Caco-2 (cell line): Measurements from ENCODE around the gene IMP3. TPM values are rescaled to one million over a fixed set of nuclear protein-coding genes. Genes with fewer than 3 reads are reported as not detected.
"Not testable (repeated sequence)": the region's sequence is repeated elsewhere in the genome, so short reads cannot be mapped to it uniquely, and the experiment has no call there.

Experiments used
- BruUV-seq: library from RNA; stranded (reverse); fragments of 400-500 nt; replicated peaks from 2 replicates; lab custom pipeline; 2021; lab: Mats Ljungman, UMichigan
- CTCF ChIA-PET: fragments of 300-600 bp; sonication (Branson Sonifier 250); formaldehyde crosslinking; loops from one replicate; lab custom pipeline; 2022; ENCODE audit warnings: antibody characterized with exemption; lab: Charles Lee
- POLR2A ChIA-PET: fragments of 300-600 bp; sonication (Branson Sonifier 250); formaldehyde crosslinking; loops from one replicate; lab custom pipeline; 2022; ENCODE audit warnings: antibody characterized with exemption; lab: Charles Lee
- DNase-seq, 2 experiments: peaks; one replicate each; pipeline versions ENCODE4 v3.0.0 to v3.0.0-alpha.2; 2020 to 2022
- H3K27me3 ChIP-seq: replicated peaks from 2 replicates; pipeline ENCODE4 v1.6.0; 2011; ENCODE audit warnings: low read length; ENCODE audit not compliant: control insufficient read depth, insufficient read depth
- H3K36me3 ChIP-seq: 2 replicates; pipeline ENCODE4 v1.5.1; 2011; ENCODE audit warnings: low read length; ENCODE audit not compliant: control insufficient read depth, insufficient read depth
- H3K4me1 ChIP-seq: fragments of 250-450 bp; sonication (Bioruptor Pico); 2 replicates; pipeline ENCODE4 v1.5.1; 2020; ENCODE audit warnings: mild to moderate bottlenecking
- H3K4me3 ChIP-seq: 2 replicates; pipeline ENCODE4 v1.5.1; 2011; ENCODE audit warnings: low read depth, mild to moderate bottlenecking, control low read depth, low read length
- H3K9me3 ChIP-seq: fragments of 250-450 bp; sonication (Bioruptor Pico); 2 replicates; pipeline ENCODE4 v1.5.1; 2020; ENCODE audit warnings: mild to moderate bottlenecking, moderate library complexity
- H3K27ac Mint-ChIP-seq: one replicate; pipeline ENCODE4 v1.8.0; 2022; ENCODE audit warnings: mixed read lengths; ENCODE audit not compliant: unreplicated experiment
- H3K27me3 Mint-ChIP-seq: one replicate; pipeline ENCODE4 v1.8.0; 2022; ENCODE audit warnings: mixed read lengths; ENCODE audit not compliant: insufficient read depth, unreplicated experiment
- H3K36me3 Mint-ChIP-seq: one replicate; pipeline ENCODE4 v1.8.0; 2022; ENCODE audit warnings: mild to moderate bottlenecking, mixed read lengths; ENCODE audit not compliant: insufficient read depth, unreplicated experiment
- H3K4me1 Mint-ChIP-seq: one replicate; pipeline ENCODE4 v1.8.0; 2022; ENCODE audit warnings: low read depth, mixed read lengths; ENCODE audit not compliant: unreplicated experiment
- H3K4me3 Mint-ChIP-seq: one replicate; pipeline ENCODE4 v1.8.0; 2022; ENCODE audit warnings: mild to moderate bottlenecking, moderate library complexity, mixed read lengths; ENCODE audit not compliant: unreplicated experiment
- H3K9me3 Mint-ChIP-seq: one replicate; pipeline ENCODE4 v1.8.0; 2022; ENCODE audit warnings: mixed read lengths; ENCODE audit not compliant: unreplicated experiment
- CTCF ChIP-seq, 2 experiments: fragments of 200-600 bp in 1 of 2; IDR thresholded peaks; 1 replicate in 1 of 2; 2 replicates in 1 of 2; pipeline versions ENCODE4 v1.5.1 to v1.8.0; 2011 to 2022; ENCODE audit warnings: antibody characterized with exemption in 1 of 2, control low read depth in 1 of 2, inconsistent platforms in 1 of 2, low read depth in 1 of 2, low read length in 1 of 2, mild to moderate bottlenecking in 1 of 2, moderate library complexity in 1 of 2; ENCODE audit not compliant: insufficient read depth in 1 of 2, severe bottlenecking in 1 of 2, unreplicated experiment in 1 of 2
- intact Hi-C: fragments of 100-400 bp; cut with micrococcal nuclease; formaldehyde crosslinking; loops from one replicate; pipeline ENCODE4 v1.10.0; 2022; ENCODE audit not compliant: unreplicated experiment
- total RNA-seq: library from RNA; stranded (reverse); gene quantifications from 2 replicates; pipeline ENCODE4 v1.2.3, GENCODE V29; 2022

The IMP3 gene
- total RNA-seq, 1 experiment from 2014 or later: 60.4 TPM

- no peak overlapping the region for H3K27ac Mint-ChIP-seq
- CTCF ChIA-PET: no interaction called here
- BruUV-seq: no TSS peak
- no peak for TF ChIP-seq CTCF (IDR thresholded peaks at IDR 0.05; ENCODE audit: insufficient read depth in 1 of 2, low read depth in 1 of 2, low read length in 1 of 2, severe bottlenecking in 1 of 2, unreplicated experiment in 1 of 2)
- no peaks in the 10 kb centered on the region for H3K9me3 Mint-ChIP-seq
- peaks cover 16% of the 10 kb centered on the region for H3K4me1 Mint-ChIP-seq
- POLR2A ChIA-PET: no interaction called here
- peaks cover 6% of the 10 kb centered on the region for H3K36me3 Mint-ChIP-seq
- Histone ChIP-seq H3K4me1 (0 out of 2 replicates have a peak, but pooled peaks cover 6% of the 10 kb centered on the region), H3K36me3 (no peaks in the 10 kb centered on the region), H3K27me3 (no peaks in the 10 kb centered on the region), H3K9me3 (no peaks in the 10 kb centered on the region), H3K4me3 (no peak overlapping the region)
- no peak overlapping the region for H3K4me3 Mint-ChIP-seq
- no peak for DNase-seq
- H3K27me3 Mint-ChIP-seq: no peaks in the 10 kb centered on the region
- intact Hi-C loops: loop anchor here (1.0 to 2.0 kb wide), 4 partner anchors 35 to 173 kb away; partner anchors contain the start of genes PTPN9 and SNX33
These were observed 42.4 kb upstream of the IMP3 start for GRCh38 chr15:75682181-75683135.

- no peaks in the 10 kb centered on the region for H3K27me3 Mint-ChIP-seq
- no peaks in the 10 kb centered on the region for H3K9me3 Mint-ChIP-seq
- intact Hi-C loops: no loop called here
- peaks cover 6% of the 10 kb centered on the region for H3K36me3 Mint-ChIP-seq
- ChIA-PET CTCF (interaction anchor here (0.7 to 1.1 kb wide), 3 partner anchors 14 to 96 kb away, joined by 3 to 5 read pairs (median 3); no protein-coding TSS in a partner anchor), POLR2A (no interaction called here)
- no peak overlapping the region for H3K4me3 ChIP-seq
- H3K9me3 ChIP-seq: no peaks in the 10 kb centered on the region
- H3K4me3 Mint-ChIP-seq: no peak overlapping the region
- peak overlapping the region; percentile 31 for H3K27ac Mint-ChIP-seq
- peaks cover 16% of the 10 kb centered on the region for H3K4me1 Mint-ChIP-seq
- no peak for DNase-seq
- no peaks in the 10 kb centered on the region for H3K27me3 ChIP-seq
- no peak for TF ChIP-seq CTCF (IDR thresholded peaks at IDR 0.05; ENCODE audit: insufficient read depth in 1 of 2, low read depth in 1 of 2, low read length in 1 of 2, severe bottlenecking in 1 of 2, unreplicated experiment in 1 of 2)
- H3K36me3 ChIP-seq: no peaks in the 10 kb centered on the region
- 0 out of 2 replicates have a peak, but pooled peaks cover 6% of the 10 kb centered on the region for H3K4me1 ChIP-seq
- BruUV-seq: no TSS peak
These were observed 40.2 kb upstream of the IMP3 start for GRCh38 chr15:75680007-75680789.

DNA sequence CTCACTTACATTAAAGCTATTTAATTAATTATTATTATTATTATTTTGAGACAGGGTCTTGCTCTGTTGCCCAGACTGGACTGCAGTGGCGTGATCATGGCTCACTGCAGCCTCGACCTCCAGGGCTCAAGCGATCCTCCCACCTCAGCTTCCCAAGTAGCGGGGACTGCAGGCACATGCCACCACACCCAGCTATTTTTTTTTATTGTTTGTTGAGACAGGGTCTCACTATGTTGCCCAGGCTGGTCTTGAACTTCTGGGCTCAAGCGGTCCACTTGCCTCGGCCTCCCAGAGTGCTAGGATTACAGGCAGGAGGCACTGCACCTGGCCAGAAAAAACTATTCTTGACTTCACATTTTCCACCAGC is 38.3 kb upstream of the IMP3 start:
- DNase-seq, H3K27me3 ChIP-seq, POLR2A ChIA-PET, H3K27me3 Mint-ChIP-seq, H3K36me3 Mint-ChIP-seq, intact Hi-C loops, H3K27ac Mint-ChIP-seq, CTCF ChIA-PET, BruUV-seq, H3K36me3 ChIP-seq, H3K9me3 Mint-ChIP-seq, H3K9me3 ChIP-seq, H3K4me3 Mint-ChIP-seq, H3K4me3 ChIP-seq: not testable (repeated sequence)
- H3K4me1 Mint-ChIP-seq: peaks cover 16% of the 10 kb centered on the region
- peaks cover 14% of the 10 kb centered on the region for H3K4me1 ChIP-seq
